GM19372 (cell line): Measurements from ENCODE around the gene MLXIP.

Experiments used
- ATAC-seq: cut with Tn5 transposase; IDR thresholded peaks from one replicate; pipeline ENCODE4 v1.9.1; 2021; ENCODE audit warnings: mild to moderate bottlenecking, low read depth, moderate library complexity; ENCODE audit not compliant: unreplicated experiment

The MLXIP gene

DNA sequence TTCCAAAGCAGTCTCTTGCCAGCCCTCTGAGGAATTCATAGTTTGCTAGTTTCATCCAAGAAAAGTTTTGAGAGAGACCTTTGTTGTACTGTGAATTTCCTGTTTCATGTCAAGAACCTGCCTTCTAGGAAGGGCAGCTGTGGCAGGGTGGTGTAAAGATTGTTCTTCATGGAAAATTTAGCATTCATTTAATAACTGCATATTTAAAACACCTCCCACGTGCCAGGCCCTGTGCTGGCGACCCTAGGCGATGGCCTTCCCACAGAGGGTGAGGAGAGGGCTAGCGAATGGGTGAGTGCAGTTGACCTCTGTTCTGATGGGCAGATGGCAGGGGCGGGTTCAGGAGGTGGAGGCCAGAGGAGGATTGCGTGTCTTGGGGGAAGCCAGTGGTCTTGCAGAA, 43.2 kb downstream of the MLXIP start:
- no peak for ATAC-seq

DNA sequence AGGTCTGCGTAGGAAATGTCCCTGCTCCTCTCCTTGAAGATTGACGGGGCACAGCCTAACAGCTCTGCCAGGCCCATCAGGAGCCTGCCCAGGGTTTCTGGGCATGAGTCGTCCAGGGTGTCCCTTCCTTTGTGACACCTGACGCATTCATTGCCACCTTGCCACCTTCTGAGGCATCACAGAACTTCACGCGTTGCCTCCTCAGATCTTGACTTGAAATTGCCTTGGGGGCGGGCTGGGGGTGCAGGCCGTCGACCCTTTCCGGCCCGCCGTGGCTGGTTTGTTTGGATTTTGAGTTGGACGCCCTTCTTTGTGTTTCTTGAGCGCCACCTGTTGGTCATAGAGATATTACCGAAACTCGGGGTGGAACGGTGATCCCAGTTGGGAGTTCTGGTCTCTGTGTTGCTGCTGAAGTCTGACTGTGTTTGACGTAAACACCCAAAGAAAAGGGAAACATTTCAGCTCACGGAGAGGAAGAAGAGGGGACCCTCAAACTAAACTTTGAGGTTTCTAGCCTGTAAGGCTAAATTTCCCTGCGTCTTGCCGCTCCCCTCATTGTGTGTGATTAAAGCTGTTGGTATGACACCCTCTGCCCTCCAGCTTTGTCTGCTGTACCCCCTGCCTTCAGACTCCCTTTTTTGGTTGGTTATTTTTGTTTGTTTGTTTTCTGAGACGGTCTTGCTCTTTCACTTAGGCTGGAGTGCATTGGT, 44.6 kb downstream of the MLXIP start:
- ATAC-seq = no peak

DNA sequence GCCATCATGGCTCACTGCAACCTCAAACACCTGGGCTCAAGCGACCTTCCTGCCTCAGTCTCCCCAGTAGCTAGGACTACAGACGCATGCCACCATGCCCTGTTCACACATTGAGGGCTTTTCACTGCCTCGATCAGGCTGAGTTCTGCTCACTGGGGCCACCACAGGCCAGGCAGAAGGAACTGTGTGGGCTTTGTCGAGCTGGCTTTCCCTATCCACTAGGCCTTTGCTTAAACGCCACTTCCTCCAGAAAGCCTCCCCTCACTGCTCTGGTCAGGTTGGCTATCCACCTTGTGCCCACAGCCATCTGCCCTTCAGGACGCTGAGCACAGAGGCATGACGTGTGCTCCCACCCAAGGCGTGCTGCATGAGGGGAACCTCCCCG, 45.2 kb downstream of the MLXIP start:
- no peak for ATAC-seq

DNA sequence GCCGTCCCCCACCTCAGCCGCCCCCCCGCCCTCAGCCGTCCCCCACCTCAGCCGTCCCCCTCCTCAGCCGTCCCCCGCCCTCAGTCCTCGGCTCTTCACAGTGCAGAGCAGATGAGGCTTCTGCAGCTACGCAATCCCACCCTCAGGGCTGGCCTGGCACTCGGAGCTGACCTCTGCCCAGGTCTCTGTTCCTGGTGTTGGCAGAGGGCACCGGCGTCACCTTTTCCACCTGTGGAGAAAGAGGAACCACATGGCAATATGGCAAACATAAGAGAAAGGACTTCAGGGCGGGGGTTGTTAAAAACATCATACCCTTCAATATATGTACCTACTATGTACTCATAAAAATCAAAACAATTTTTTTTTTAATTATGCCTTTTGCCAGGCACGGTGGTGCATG, 45.8 kb downstream of the MLXIP start:
- no peak for ATAC-seq

DNA sequence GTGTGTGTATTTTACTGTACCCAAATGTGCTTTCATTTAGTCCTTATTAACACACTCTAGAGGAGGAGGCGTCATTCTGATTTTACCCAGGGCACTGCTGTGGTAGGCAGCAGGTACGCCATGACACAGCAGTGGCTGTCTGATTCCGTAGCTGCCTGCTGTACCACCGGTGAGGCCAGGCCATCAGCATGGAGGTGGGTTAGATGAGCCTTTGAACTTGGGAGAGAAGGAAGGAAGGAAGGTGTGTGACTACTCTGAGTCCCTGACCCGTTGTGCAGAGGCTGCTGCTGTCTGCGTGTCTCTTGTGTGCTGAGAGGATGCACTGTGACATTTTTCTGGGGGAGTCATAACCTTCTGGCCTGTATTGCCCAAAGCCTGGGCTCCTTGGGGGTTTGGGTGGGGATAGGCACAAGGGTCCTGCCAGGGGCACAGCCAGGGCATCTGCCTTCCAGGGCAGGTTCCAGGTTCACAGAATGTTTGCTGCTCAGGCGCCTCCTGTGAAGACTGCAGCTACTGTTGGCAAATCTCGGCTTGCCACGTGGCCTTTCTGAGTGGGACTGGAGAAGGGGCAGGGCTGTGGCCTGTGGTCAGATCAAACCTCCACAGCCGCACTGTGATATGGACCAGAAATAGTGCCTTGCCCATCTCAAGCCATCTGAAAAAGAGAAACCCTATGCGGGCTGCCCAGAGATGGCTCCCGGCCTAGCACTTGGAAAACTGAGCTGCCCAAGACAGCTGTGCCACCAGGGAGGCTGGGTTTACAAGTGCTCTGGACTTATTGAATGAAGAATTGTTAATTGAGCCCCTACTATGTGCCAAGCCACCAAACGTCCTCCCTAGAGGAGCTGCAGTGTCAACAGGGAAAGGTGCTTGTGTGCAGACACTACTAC, 47.1 kb downstream of the MLXIP start:
- no peak for ATAC-seq

DNA sequence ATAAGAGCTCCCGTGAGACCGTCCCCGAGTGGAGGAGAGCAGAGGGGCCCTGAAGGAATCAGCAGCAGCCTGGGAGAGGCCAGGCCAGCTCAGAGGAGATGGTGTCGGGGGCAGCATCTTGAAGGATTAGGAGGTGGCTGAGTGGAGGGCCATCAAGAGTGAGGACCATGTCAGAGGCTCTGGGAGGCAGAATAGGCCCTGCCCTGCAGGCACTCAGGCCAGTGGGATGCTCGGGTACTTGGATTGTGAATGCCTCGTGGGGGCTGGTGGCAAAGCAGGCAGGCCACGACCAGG, 47.7 kb downstream of the MLXIP start:
- ATAC-seq = no peak

DNA sequence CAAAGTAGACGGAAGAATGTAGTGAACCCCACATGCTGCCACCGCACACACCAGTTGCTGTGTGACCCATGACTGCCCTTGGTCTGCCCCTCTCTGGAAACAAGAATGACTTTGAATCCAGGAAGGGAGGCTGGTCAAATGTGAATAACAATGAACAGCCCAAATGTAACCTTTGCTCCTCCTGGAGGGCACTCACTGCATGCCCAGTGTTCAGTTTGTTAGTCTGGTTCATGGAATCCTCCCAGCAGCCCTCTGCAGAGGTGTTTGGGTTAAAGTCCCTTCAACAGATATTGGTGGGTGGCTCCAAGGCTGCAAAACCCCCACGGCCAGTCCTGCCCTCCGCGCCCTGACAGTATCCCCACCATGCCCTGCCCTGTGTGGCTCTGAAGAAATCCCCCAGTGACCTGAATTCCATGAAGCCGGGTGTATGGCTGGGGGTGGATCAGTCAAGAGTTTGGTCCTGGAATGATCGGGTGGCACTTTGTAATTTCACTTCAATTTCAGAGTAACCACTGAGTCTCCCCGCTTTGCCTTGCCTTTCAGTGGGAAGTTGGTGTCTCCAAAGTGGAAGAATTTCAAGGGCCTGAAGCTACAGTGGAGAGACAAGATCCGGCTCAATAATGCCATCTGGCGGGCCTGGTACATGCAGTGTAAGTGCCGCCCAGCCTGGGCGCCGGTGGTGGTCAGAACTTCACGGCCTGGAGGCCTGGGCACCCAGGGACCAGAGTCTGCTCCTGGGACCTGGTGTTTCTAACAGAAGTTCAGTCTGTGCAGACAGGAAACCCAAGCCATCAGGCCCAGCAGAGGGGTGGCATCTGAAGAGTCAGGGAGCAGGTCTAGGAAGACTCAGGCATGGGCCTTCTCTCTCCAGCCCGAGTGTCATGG, 48.4 kb downstream of the MLXIP start:
- no peak for ATAC-seq

DNA sequence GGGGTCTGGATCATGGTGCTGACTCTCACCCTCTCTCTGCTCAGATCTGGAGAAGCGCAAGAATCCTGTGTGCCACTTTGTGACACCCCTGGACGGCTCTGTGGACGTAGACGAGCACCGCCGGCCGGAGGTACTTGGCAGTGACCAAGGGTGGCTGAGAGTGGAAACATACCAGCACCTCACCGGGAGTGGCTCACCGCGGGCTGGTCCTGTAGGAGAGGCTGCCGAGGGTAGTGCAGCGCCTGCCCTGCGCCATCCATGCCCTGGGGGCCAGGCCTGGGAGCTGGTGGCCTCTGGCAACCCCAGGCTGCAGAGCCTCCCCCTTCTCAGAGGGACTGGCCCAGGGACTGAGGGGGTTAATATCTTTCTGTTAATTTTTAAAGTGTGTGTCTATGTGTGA, 49.3 kb downstream of the MLXIP start:
- ATAC-seq = no peak

DNA sequence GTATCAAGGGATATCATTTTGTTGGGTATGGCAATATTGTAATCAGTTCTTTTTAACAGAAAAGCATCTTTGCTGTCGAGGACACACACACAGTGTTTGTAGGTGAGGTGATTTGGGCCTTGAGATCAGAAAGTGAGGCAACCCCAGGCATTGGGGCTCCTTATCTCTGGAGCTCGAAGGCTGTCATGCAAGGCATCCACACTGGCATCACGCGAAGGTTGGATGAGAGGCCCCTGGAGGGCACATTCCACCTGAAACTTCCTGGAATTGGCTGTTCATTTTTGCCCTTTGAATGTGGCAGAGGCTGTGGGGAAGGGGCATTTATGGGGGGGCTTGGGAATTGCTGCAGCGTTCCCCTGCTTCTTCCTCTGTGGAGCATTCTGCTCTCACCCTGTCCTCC, 49.9 kb downstream of the MLXIP start:
- ATAC-seq = no peak

DNA sequence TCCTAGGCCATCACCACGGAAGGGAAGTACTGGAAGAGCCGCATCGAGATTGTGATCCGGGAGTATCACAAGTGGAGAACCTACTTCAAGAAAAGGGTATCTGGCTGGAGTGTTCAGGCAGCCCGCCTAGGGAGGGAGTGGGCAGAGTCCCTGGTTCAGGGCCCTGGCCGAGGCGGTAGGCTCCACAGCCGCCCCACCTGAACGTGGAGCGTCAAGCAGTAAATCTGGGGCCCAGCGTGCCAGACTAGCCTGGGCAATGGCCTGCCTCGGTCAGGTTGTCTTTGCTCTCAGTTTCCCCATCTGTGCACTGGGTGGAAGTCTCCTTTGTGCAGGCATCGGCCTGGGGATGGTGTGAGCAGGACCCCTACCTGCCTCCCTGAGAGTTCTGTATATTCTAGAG, 50.6 kb downstream of the MLXIP start:
- no peak for ATAC-seq

DNA sequence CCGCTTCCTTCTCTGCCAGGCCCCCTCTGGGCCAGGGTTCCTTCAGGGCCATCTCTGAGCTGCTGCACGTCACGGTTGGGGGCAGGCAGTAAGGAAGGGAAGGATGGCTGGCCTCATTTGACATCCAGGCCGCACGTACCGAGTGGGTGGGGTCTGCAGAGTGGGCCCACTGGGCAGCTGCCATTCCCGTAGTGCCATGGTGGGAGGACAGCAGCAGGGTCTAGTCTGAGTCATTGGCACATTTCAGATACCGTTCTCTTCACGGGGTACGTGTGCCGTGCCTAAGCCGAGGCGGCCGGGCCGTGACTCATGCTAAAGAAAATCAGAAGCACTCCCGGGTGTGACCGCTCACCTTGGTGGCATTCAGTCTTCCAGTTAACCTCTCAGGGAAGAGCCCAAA, 51.6 kb downstream of the MLXIP start:
- no peak for ATAC-seq

DNA sequence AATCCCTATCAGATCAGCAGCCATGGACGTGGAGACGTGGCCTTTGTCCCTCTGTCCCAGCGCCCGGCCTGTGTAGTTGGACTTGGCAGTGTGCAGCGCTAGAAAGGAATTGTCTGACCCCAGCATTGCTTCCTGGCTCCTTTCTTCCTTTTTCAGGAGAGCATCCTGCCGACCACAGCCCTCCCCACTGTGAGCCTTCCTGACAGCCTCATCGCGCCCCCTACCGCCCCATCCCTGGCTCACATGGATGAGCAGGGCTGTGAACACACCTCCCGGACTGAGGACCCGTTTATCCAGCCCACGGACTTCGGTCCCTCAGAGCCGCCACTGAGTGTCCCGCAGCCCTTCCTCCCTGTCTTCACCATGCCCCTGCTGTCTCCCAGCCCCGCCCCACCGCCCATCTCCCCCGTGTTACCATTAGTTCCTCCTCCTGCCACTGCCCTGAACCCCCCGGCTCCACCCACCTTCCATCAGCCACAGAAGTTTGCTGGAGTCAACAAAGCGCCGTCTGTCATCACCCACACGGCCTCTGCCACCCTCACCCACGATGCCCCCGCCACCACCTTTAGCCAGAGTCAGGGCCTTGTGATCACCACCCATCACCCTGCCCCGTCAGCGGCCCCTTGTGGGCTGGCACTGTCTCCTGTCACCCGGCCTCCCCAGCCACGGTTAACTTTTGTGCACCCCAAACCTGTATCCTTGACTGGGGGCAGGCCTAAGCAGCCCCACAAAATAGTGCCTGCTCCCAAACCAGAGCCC, 54.8 kb downstream of the MLXIP start:
- no peak for ATAC-seq

DNA sequence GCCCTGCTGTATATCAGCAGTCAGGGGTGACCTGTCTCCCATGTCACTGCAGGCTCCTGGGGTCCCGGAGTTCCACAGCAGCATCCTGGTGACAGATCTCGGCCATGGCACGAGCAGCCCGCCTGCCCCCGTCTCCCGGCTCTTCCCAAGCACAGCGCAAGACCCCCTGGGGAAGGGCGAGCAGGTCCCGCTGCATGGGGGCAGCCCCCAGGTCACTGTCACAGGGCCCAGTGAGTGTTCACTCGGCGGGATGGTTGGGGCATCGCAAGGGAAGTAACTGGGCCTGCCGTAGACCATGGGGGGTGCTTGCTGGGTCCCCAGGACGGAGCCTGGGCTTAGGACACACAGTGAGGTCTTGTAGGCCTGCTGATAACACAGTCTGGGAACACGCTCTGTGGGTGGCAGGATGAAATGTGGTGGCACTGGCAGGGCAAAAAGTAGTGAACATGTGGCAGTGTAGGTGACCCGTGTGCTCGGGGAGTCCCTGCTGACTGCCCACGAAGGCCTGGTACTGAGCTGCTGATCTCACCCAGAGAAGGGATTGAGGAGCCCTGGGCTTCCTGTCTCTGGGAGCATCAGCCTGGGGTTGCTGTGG, 57.0 kb downstream of the MLXIP start:
- no peak for ATAC-seq

DNA sequence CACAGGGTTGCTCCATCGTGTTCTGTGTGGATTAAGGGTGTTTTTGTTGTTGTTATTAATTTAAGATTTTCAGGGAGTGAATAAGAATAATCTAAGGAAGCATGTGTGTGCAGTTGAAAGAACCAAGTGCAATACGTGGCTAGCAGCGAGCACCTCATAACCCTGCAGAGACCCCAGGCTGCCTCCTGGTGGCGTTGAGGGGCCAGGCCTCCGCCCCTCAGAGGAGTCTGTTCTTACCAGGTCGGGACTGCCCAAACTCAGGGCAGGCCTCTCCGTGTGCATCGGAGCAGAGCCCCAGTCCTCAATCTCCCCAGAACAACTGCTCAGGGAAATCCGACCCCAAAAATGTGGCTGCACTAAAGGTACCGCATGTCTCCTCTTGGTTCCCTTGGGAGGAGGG, 58.7 kb downstream of the MLXIP start:
- ATAC-seq = no peak

DNA sequence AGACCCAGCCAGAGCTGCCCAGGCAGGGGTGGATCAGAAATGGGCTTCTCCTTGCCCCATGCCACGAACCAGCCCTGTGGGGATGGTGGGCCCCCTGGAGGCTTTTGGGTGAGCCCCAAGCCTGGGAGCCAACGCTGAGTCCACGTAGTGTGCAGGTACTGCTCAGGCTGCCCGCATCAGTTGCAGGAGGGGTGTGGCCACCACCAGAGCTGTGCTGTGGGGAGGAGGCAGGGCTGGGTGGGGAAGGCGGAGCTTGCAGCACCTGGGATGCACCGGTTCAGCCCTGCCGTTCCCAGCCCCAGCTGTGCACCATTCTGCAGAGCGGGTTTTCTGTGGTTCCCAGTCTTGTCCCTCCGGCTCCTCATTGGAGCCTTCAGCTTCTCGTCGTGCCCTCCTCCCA, 59.1 kb downstream of the MLXIP start:
- ATAC-seq = no peak

DNA sequence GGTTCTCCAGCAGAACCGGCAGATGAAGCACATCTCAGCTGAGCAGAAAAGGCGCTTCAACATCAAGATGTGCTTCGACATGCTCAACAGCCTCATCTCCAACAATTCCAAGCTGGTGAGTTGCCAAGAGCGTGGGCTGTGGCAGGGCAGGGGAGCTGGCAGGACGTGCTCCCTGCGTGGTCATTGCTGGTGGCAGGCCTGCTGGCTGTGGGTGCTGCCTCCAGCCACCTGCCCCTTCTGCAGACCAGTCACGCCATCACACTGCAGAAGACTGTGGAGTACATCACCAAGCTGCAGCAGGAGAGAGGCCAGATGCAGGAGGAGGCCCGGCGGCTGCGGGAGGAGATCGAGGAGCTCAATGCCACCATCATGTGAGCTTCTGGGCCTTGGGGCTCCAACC, 59.6 kb downstream of the MLXIP start:
- ATAC-seq = no peak

DNA sequence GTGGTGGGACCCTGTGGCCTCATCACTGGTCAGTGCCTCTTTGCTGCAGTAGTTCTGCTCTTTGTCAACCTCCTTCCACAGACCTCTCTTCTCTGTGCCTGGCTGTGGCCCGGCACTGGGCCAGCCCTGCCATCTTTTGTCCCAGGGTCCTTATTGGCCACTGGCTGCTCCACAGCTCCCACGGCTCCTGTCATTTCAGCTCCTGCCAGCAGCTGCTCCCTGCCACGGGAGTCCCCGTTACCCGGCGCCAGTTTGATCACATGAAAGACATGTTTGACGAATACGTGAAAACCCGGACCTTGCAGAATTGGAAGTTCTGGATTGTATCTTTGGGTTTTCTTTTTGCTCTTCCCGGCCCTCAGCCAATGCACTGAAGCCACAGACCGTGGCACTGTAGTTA, 60.1 kb downstream of the MLXIP start:
- ATAC-seq = no peak

DNA sequence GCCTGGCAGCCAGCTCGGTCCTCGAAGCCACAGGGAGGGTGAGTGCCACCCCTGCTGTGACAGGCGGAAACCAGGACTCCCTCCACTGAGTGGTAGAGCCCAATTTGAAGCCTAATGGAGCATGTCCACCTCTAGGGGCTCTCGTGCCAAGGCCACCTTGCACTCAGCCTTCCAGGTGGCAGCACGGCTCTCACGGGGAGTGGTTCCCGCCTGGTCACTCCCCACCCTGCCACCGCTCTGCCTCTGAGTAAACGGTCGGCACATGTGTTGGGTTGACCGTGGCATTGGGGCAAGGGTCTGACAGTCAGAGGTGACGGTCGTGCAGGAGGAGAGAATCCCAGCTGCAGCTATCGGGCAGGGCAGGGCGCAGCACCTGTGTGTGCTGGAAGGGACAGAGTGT, 60.7 kb downstream of the MLXIP start:
- ATAC-seq = no peak

DNA sequence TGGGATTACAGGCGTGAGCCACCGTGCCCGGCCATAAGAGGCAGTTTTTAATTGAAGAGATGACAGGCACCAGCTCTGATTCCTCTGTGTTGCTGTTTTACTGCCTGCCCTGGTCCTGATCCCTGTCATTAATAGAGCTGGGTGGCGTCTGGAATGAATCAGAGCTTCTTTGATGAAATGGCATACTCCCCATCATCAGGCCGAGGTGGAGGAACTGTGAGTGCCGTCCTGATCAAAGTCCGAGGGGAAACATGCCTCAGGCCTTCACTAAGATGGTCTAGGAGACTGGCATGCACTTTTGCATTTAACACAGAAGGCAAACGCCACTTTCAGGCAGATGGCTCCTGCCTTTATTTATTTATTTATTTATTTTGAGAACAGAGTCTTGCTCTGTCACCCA, 61.4 kb downstream of the MLXIP start:
- no peak for ATAC-seq
